Stimulated activated CD4-positive, alpha-beta T cell treated with anti-CD3 and anti-CD28 coated beads, Interleukin-1b, Interleukin-23, amount 100 ng/mL, for 24 hours (primary cell): Measurements from ENCODE around the gene SUGCT.

Experiments
- DNase-seq, 4 experiments: peaks; one replicate each; pipeline ENCODE4 v3.0.0-alpha.2; 2020; ENCODE audit warnings: low read depth in 4 of 4, low spot score in 1 of 4

Gene SUGCT

GRCh38 chr7:40507166-40507565 is 372.4 kb downstream of the SUGCT start:
- DNase-seq = no peak

- DNase-seq = no peak
These were observed 374.6 kb downstream of the SUGCT start for GRCh38 chr7:40509287-40509996.

- DNase-seq = no peak
These were observed 381.6 kb downstream of the SUGCT start for GRCh38 chr7:40516376-40516775.

- no peak for DNase-seq
These were observed 384.2 kb downstream of the SUGCT start for GRCh38 chr7:40519009-40519408.

- DNase-seq = no peak
These were observed 386.4 kb downstream of the SUGCT start for GRCh38 chr7:40520986-40521738.

DNA sequence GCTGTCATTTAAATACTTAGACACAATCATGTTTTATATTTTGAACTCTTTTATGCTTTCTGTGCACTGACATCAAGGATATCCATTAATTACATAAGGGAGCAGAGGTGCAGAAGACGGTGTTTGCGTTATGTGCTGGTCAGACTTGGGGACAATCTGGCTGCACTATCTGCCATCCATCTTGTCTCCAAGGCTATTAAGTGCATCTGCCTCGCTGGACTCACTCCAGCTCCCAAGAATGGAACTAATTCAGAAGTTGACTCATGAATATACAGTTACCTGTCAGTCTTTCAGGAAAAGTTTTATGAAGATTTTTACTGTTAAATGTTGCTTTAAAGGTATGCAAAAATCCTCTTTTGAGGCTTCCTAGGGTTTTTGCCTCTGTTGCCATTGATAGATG is 391.0 kb downstream of the SUGCT start:
- DNase-seq = no peak

- DNase-seq = no peak
These were observed 392.3 kb downstream of the SUGCT start for GRCh38 chr7:40526951-40527715.

DNA sequence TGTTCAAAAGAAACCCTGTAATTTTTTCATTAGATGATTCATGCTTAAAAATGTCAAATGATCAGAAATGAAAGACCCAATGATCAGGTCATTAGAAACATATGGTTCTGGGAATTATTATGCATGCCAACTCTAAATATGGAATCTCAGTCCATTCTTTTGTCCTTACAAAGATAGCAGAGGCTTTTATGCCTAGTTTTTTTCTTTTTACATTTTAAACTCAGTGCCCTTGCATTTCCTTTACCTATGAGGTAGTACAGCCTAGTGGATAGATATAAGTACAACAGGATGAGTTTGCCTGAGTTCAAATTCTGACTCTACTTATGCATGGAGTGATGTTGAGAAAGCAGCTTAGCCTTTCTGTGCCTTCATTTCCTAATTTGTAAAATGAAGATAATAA is 392.9 kb downstream of the SUGCT start:
- no peak for DNase-seq

DNA sequence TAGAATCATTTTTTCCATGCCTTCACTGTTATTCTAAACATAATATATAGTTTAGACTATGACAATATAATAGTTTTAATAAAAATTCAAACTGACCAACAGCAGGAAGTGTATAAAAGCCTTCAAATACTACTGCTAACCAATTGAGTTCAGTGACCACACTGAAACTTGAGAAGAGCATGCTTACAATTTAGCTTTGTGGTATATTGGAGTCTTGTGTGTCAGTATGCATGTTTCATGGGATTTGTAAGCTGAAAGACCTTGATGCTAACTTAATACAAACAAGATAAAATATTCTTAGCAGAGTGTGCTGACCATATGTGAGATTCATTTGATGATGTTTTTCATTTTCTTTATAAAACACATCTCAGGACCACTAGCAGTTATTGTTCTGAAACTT is 395.5 kb downstream of the SUGCT start:
- no peak for DNase-seq

GRCh38 chr7:40531956-40532355 is 397.2 kb downstream of the SUGCT start:
- no peak for DNase-seq

DNA sequence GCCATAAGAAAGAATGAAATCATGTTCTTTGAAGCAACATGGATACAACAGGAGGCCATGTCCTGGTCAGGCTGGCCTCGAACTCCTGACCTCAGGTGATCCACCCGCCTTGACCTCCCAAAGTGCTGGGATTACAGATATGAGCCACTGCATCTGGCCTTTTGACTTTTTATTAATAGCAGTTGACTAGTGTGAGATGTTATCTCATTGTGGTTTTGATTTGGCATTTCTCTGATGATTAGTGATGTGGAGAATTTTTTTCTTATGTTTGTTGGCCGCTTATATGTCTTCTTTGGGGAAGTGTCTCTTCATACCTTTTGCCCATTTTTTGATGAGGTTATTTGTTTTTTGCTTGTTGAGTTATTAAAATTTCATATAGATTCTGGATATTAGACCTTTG is 400.9 kb downstream of the SUGCT start:
- no peak for DNase-seq

DNA sequence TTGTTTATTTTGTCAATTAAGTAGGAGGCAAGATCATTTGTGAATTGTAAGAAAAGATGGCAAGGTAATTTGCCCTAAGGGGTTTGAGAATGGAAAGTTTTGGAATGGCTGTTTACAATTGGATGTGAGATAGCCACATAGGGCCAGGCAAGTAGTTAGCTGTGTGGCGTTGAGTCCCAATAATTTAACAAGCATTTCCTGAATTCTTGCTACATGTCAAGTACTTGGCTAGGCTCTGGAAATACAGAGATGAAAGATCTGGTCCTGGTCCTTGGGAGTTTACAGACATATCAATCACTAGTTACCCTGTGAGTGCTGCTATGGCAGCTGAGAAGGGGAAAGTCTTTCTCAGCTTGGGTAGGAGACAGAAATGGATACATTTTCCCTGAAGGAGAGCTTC is 401.6 kb downstream of the SUGCT start:
- no peak for DNase-seq

- no peak for DNase-seq
These were observed 403.5 kb downstream of the SUGCT start for GRCh38 chr7:40538281-40538680.

DNA sequence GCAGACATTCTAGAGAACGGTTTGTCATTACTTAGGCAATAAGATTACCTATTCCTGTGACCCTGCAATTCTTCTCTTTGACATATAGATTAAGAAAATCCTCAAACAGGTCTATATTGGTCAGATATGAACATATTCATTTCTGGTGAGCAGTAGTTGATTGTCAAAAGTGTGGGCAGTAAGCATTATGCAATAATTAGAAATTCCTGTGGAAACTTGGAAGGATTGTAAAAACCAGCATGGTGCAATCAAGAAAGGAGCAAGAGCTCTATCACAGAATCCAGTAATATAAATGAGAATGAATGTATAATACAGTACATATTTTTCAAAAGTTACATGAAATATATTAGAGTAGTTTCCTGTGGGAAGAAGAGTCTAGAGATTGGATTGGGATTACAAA is 406.5 kb downstream of the SUGCT start:
- DNase-seq = no peak

DNA sequence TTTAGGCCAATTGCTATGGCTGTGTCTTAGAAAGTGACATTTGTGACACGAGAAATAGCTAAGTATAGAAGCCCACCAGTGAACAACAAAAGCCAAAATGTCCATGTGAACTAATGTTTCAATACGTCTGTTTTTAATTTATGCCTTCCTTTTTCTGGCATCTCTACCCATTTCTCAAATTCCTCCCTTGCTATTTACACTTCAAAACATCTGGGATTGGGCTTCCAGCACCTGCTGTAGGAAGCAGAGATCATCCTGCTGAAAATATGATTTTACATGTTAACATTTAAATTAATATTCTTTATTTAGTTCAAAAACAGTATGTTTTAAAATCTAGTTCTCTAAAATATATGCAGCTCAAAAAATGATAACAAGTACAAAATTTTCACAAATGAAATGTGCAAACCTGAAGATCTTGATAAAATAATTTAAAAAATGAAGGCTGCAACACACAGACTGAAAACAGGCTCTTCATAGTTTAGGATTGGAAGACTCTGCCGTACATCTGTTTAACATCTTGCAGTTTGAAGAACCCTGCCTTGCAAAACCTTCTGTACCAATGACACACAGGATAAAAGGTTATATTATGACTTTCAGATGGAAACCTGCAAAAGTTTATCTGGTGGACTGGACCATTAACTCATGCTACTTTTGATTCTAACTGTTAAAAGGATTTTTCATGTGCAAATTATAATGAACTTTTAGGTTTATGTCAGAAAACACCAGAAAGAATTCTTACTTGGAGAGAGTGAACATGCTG is 408.4 kb downstream of the SUGCT start:
- no peak for DNase-seq

DNA sequence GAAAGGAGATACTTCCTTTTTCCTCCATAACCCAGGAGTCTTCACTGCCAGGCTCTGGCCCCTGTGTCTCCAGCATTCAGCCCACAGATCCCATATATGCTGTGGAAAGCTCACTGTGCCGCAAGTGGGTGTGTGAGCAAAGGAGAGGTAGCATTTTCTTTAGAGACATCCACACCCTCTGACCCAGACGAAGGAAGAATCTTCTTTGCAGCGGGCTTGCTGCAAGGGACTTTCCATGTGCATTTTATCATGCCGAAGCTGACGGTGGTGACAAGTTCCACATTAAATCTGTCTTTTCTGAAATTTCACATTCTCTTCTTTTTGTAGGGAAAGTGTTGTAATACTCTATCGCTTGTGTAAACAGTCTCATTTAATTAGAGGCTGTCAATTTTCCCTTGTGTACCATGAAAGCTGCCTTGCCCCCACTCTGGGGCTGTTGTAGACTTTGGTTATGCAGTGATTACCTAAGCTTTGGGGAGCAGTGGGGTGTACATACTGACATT is 409.5 kb downstream of the SUGCT start:
- DNase-seq = no peak

GRCh38 chr7:40544871-40545303 is 410.1 kb downstream of the SUGCT start:
- DNase-seq = no peak

GRCh38 chr7:40545739-40546138 is 410.9 kb downstream of the SUGCT start:
- no peak for DNase-seq

DNA sequence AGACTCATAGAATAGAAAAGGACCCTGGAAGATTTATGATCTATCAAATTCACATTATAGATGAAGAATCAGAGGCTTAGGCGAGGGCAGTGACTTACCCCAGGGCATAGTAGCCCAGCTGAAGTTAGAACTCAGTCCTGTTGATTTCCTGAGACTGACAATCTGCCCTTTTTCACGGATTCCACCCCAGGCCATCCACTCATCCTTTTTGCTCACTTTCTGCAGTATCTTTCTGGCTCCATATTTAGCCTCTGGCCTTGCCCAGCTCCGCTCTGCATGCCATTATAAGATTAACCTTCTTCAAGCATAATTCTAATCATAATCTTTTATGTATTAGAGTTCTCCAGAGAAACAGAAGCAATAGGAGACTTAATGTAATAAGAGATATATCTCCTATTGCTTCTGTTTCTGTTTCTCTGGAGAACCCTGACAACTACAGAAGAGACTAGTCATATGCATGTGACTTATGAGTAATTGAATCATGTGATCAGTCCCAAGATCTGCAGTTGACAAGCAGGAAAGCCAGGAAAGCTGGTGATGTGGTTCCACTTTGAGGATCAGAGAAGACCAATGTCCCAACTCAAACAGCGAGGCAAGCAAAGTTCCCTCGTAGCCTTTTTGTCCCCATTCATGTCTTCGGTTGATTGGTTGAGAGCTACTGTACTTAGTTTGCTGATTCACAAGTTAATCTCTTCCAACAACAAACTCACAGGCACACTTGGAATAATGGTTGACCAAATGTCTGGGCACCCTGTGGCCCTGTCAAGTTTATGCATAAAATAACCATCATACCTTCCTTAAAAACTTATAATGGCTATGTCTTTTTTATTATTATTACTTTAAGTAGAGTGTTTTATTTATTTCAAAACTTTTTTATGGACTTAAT is 412.1 kb downstream of the SUGCT start:
- DNase-seq = no peak
